Measurements from ENCODE around the gene ELOVL6.
A peak's percentile ranks its signal among the peaks of the same experiment; 100 is the strongest.
"Not testable (repeated sequence)": the region's sequence is repeated elsewhere in the genome, so short reads cannot be mapped to it uniquely, and the experiment has no call there.

ELOVL6 gene

DNA sequence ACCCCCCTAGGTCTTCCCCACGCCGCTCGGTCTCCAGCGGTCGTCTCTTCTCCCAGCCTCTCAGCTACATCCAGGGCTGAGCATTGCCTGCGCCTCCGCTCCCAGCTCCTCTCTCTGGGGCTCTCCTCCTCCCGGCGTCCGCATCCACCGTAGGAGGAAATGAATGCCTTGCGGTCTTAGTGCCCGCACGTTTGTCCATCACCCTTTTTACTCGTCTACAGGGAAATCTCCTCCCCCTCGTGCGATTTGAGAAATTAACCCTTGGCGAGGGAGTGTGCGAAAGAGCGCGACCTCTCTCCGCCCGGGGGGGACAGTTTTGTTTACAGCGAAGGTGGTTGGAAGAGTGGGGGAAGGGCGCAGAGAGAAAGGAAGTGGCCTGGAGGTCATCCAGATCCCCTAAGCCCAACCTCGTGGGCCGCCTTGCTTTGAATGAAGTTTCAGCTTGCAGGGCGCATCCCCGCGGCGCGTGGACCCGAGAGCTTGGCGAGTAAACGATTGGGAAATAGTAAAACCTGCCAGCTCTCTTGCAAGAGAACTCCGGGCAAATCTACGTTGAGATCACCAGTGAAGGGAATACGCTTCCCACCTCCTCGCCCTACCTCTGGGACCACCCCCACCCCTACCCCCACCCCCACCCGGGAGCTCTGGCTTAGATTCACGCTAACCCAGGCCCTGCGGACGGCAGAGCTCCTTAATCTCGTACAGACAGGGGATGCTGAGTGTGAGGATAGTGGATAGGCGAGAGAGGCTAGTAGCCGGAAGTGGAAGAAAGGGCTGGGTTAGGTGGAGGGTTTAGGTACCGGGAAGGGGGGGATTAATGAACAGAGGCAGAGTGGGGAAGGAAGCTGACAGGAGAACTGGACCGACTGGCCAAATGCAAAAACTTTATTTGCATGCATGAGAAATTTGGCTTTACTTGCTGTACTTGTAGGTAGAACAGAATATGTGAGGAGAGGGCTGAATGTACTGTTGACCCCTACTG, at the start of gene ELOVL6:
TSS of gene ELOVL6 (minus strand) at position 181 of the 982 bp plus-strand sequence. CDS start 280 bp downstream, outside the sequence.
- Mint-ChIP-seq H3K4me1 (peaks cover 30% of the 10 kb centered on the region), H3K9me3 (no peaks in the 10 kb centered on the region), H3K4me3 (peak within 1 kb of the TSS; percentile 88 to 97), H3K27me3 (no peaks in the 10 kb centered on the region), H3K27ac (peak within 1 kb of the TSS; percentile 91 to 92)
- ATAC-seq (peak; percentile 7), DNase-seq (peak; percentile 28 to 60)

GRCh38 chr4:110248100-110248499, 49.7 kb upstream of the ELOVL6 start:
- Mint-ChIP-seq H3K4me3 (no peak overlapping the region), H3K9me3 (no peaks in the 10 kb centered on the region), H3K4me1 (no peaks in the 10 kb centered on the region), H3K27ac (no peak overlapping the region), H3K27me3 (peaks cover 10% of the 10 kb centered on the region)
- ATAC-seq = no peak
- no peak for DNase-seq

DNA sequence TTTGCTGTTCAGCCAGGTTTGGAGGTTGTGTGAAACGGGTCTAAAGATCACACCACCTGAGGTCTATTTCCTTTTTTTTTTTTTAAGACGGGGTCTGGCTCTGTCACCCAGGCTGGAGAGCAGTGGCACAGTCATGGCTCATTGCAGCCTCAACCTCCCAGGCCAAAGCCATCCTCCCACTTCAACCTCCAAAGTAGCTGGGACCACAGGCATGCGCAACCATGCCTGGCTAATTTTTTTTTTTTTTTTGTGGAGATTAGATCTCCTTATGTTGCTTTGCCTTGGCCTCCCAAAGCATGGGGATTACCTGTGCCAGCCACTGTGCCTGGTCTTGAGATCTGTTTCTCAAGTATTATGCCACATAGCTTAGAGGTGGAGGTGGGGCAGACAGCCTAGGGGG, 49.2 kb upstream of the ELOVL6 start:
- Mint-ChIP-seq H3K27ac (peak overlapping the region in 1 of 2 donors; percentile 27), H3K4me3 (no peak overlapping the region), H3K9me3 (no peaks in the 10 kb centered on the region), H3K27me3 (peaks cover 10% of the 10 kb centered on the region), H3K4me1 (no peaks in the 10 kb centered on the region)
- no peak for DNase-seq
- ATAC-seq = no peak

DNA sequence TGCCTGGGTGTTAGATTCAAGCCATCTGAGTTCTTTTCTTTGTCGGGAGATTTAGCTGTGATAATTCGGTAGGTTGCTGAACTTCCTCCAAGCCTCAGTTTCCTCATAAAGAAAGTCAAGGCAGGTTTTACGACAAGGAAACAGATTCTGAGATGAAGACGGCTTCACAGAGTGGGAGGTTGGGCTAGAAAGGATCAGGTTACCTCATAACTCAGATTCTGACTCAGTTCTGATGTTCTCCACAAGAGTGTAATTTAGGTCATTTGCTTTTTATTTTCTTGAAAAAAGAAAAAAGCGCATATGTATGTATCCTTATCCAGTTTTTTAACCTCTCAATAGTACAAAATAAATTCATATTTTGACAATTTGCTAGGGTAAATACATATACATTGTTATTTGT, 47.2 kb upstream of the ELOVL6 start:
- DNase-seq (no peak), ATAC-seq (no peak)
- no peaks in the 10 kb centered on the region for H3K9me3 Mint-ChIP-seq

DNA sequence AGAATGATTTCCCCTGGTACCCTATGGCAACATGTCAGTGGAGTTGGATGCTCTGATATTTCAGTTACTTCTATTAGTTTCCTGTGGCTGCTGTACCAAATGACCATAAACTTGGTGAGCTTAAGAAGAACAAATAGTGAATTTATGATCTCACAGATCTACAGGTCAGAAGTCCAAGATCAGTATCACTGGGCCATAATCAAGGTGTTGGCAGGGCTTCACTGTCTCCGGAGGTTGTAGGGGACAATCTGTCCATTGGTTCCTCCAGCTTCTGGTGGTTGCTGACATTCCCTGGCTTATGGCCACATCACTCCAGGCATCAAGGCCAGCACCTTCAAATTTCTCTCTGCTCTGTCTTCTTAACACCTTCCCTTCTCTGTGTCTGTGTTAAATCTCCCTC, 37.9 kb upstream of the ELOVL6 start:
- ATAC-seq (no peak), DNase-seq (no peak)
- Mint-ChIP-seq H3K4me1 (no peaks in the 10 kb centered on the region), H3K27ac (no peak overlapping the region), H3K9me3 (peaks cover 5 to 6% of the 10 kb centered on the region in 2 donors), H3K27me3 (peaks cover 7% of the 10 kb centered on the region), H3K4me3 (no peak overlapping the region)

More for the DNA sequence above, 47.2 kb upstream of the ELOVL6 start:
- no peaks in the 10 kb centered on the region for H3K4me1 Mint-ChIP-seq
- no peak overlapping the region for H3K27ac Mint-ChIP-seq
- no peak overlapping the region for H3K4me3 Mint-ChIP-seq
- peaks cover 10% of the 10 kb centered on the region for H3K27me3 Mint-ChIP-seq

- not testable (repeated sequence) for H3K27ac Mint-ChIP-seq, H3K4me1 Mint-ChIP-seq, H3K4me3 Mint-ChIP-seq, H3K27me3 Mint-ChIP-seq, DNase-seq, H3K9me3 Mint-ChIP-seq, ATAC-seq
Measured at GRCh38 chr4:110233581-110233980, 35.2 kb upstream of the ELOVL6 start.

DNA sequence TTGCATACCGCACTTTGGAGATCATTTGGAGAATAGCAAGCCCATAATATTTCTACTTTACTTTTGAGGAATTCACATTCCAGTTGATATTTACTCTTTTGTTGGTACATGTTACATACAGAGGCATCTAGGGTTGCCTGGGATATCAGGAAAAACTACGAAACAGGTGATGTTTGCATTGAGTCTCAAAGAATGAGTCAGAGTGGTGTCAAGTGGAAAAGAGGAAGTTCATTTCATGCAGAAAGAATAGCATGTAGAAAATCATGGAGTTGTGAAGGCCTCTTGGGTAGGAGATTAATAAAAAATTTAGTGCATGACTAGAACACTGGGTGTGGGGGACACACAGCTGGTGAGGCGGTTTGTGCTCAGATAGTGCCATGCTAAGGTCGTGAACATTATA, 33.5 kb upstream of the ELOVL6 start:
- no peak for DNase-seq
- Mint-ChIP-seq H3K27ac (no peak overlapping the region), H3K9me3 (peaks cover 5 to 6% of the 10 kb centered on the region in 2 donors), H3K27me3 (peaks cover 7% of the 10 kb centered on the region), H3K4me3 (no peak overlapping the region), H3K4me1 (no peaks in the 10 kb centered on the region)
- ATAC-seq = no peak

GRCh38 chr4:110229266-110229665, 30.9 kb upstream of the ELOVL6 start:
- no peak overlapping the region for H3K4me3 Mint-ChIP-seq
- no peaks in the 10 kb centered on the region for H3K4me1 Mint-ChIP-seq
- no peak for DNase-seq
- peaks cover 0 to 6% of the 10 kb centered on the region in 2 donors for H3K9me3 Mint-ChIP-seq
- no peaks in the 10 kb centered on the region for H3K27me3 Mint-ChIP-seq
- no peak overlapping the region for H3K27ac Mint-ChIP-seq
- no peak for ATAC-seq

DNA sequence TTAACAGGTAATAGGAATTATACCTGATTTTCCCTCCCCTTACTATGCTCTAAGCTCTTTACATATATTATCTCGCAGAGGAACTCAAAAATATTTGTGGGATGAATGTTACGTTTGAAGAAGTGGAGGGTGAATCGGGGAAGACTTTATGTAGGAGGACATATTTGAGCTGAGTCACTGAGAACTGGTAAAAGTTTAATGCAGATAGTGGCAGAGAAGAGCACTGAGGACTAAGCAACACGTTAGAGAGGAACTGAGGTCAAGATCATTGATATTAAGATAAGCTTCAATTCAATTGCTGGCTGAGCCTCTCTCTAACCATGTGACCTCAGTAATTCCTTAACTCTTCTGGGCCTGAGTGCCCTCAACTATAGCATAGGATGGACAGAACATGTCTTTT, 26.4 kb upstream of the ELOVL6 start:
- H3K9me3 Mint-ChIP-seq = peaks cover 2 to 8% of the 10 kb centered on the region in 2 donors
- no peak overlapping the region for H3K27ac Mint-ChIP-seq
- H3K4me3 Mint-ChIP-seq = no peak overlapping the region
- H3K27me3 Mint-ChIP-seq = no peaks in the 10 kb centered on the region
- no peaks in the 10 kb centered on the region for H3K4me1 Mint-ChIP-seq
- ATAC-seq (no peak), DNase-seq (no peak)

DNA sequence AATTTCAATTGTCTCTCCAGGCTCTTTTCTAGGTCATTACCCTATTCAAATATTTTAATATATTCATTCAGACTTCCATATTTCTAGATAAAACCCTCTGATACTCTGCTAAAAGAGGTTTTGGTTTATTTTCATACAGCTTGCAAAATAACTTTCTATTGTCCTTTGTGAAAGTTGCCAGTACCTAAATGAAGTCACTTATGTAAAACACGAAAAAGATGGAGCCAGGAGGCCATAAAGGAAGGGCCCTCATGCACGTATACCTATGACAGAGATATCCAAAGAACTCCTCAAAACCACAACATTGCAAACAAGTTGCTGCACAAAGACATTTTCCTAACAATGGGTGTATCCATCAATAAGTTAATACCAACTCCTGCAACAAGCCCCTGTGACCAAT, 25.7 kb upstream of the ELOVL6 start:
- H3K4me1 Mint-ChIP-seq = no peaks in the 10 kb centered on the region
- no peak overlapping the region for H3K4me3 Mint-ChIP-seq
- ATAC-seq = no peak

GRCh38 chr4:110218935-110219334, 20.5 kb upstream of the ELOVL6 start:
- not testable (repeated sequence) for DNase-seq, H3K4me1 Mint-ChIP-seq, H3K4me3 Mint-ChIP-seq, ATAC-seq, H3K27ac Mint-ChIP-seq, H3K27me3 Mint-ChIP-seq
- peaks cover 14 to 16% of the 10 kb centered on the region in 2 donors for H3K9me3 Mint-ChIP-seq

More for the DNA sequence above, 25.7 kb upstream of the ELOVL6 start:
- H3K27me3 Mint-ChIP-seq = no peaks in the 10 kb centered on the region
- H3K27ac Mint-ChIP-seq = no peak overlapping the region
- no peak for DNase-seq
- peaks cover 9 to 10% of the 10 kb centered on the region in 2 donors for H3K9me3 Mint-ChIP-seq

- H3K27me3 Mint-ChIP-seq, H3K27ac Mint-ChIP-seq, H3K4me1 Mint-ChIP-seq, DNase-seq, ATAC-seq, H3K4me3 Mint-ChIP-seq: not testable (repeated sequence)
- peaks cover 14 to 16% of the 10 kb centered on the region in 2 donors for H3K9me3 Mint-ChIP-seq
Measured at GRCh38 chr4:110217181-110217580, 18.8 kb upstream of the ELOVL6 start.

- DNase-seq = no peak
- Mint-ChIP-seq H3K27me3 (no peaks in the 10 kb centered on the region), H3K27ac (no peak overlapping the region), H3K4me3 (no peak overlapping the region), H3K4me1 (no peaks in the 10 kb centered on the region), H3K9me3 (peaks cover 14 to 16% of the 10 kb centered on the region in 2 donors)
- ATAC-seq = no peak
Measured at GRCh38 chr4:110216129-110216528, 17.7 kb upstream of the ELOVL6 start.

DNA sequence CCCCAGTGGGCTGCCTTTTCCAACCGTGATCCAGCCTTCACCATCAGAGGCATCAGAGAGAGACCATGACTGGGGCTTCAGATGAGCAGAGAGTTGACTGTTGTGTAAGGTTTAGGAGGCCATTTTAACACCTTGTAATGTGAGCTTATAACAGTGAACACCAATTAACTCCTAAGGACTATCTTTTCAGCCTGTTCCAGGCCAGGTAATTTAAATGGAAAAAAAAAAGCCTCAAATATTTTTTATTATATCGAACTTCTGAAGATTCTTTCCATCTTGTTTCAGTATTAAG, 13.3 kb upstream of the ELOVL6 start:
- no peaks in the 10 kb centered on the region for H3K9me3 Mint-ChIP-seq
- no peak overlapping the region for H3K4me3 Mint-ChIP-seq
- DNase-seq (no peak), ATAC-seq (no peak)
- no peak overlapping the region for H3K27ac Mint-ChIP-seq
- no peaks in the 10 kb centered on the region for H3K4me1 Mint-ChIP-seq
- no peaks in the 10 kb centered on the region for H3K27me3 Mint-ChIP-seq

- no peaks in the 10 kb centered on the region for H3K4me1 Mint-ChIP-seq
- H3K4me3 Mint-ChIP-seq = no peak overlapping the region
- H3K27me3 Mint-ChIP-seq = no peaks in the 10 kb centered on the region
- no peaks in the 10 kb centered on the region for H3K9me3 Mint-ChIP-seq
- H3K27ac Mint-ChIP-seq = no peak overlapping the region
- peak; percentile 62 for ATAC-seq
- peak in 1 of 2 donors; percentile 18 for DNase-seq
Measured at GRCh38 chr4:110211007-110211769, 12.8 kb upstream of the ELOVL6 start.

DNA sequence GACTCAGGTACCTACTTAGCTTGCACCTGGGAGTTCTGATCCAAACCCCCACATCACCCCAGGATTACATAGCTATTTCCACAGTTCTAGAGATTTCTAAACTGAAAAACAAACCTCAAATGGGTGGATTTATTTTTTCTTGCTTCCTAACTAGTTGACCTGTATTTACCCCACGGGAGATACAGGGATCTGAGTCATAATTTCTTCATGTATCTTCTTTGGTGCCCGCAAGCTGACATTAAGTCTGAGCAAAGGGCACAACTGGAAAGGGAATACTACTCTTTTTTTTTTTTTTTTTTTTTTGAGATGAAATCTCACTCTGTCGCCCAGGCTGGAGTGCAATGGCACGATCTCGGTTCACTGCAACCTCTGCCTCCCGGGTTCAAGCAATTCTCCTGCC, 10.0 kb upstream of the ELOVL6 start:
- ATAC-seq (no peak), DNase-seq (no peak)
- no peaks in the 10 kb centered on the region for H3K9me3 Mint-ChIP-seq
- no peaks in the 10 kb centered on the region for H3K27me3 Mint-ChIP-seq
- H3K27ac Mint-ChIP-seq = no peak overlapping the region
- H3K4me3 Mint-ChIP-seq = no peak overlapping the region
- no peaks in the 10 kb centered on the region for H3K4me1 Mint-ChIP-seq
